ENCODE data around the gene NT5C1A. TPM values are rescaled to one million over a fixed set of nuclear protein-coding genes. Genes with fewer than 3 reads are reported as not detected.
A peak's percentile ranks its signal among the peaks of the same experiment; 100 is the strongest.

The NT5C1A gene
- total RNA-seq, 1 donor, result not detected

- no peak for DNase-seq (ENCODE audit: insufficient read length, low spot score, missing footprints)
- no peaks in the 10 kb centered on the region for H4K20me1 ChIP-seq (ENCODE audit: insufficient read depth, low read length)
- H3K4me1 ChIP-seq (ENCODE audit: insufficient read depth, low read length), result no peaks in the 10 kb centered on the region
- H3K27me3 ChIP-seq (ENCODE audit: insufficient read depth, low read length), result no peaks in the 10 kb centered on the region
- H3K27ac ChIP-seq (ENCODE audit: low read depth, low read length), result no peak overlapping the region
- no peaks in the 10 kb centered on the region for H3K36me3 ChIP-seq (ENCODE audit: insufficient read depth, low read length)
- H3K4me3 ChIP-seq (ENCODE audit: insufficient read depth, low read length), result no peak overlapping the region
- TF ChIP-seq, protein P1, sequence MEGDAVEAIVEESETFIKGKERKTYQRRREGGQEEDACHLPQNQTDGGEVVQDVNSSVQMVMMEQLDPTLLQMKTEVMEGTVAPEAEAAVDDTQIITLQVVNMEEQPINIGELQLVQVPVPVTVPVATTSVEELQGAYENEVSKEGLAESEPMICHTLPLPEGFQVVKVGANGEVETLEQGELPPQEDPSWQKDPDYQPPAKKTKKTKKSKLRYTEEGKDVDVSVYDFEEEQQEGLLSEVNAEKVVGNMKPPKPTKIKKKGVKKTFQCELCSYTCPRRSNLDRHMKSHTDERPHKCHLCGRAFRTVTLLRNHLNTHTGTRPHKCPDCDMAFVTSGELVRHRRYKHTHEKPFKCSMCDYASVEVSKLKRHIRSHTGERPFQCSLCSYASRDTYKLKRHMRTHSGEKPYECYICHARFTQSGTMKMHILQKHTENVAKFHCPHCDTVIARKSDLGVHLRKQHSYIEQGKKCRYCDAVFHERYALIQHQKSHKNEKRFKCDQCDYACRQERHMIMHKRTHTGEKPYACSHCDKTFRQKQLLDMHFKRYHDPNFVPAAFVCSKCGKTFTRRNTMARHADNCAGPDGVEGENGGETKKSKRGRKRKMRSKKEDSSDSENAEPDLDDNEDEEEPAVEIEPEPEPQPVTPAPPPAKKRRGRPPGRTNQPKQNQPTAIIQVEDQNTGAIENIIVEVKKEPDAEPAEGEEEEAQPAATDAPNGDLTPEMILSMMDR (IDR thresholded peaks at IDR 0.05; ENCODE audit: extremely low read depth, low read depth, low read length), result no peak
- no peak overlapping the region for H2AFZ ChIP-seq (ENCODE audit: low read length)
- no peak overlapping the region for H3K4me2 ChIP-seq (ENCODE audit: insufficient read depth, low read length)
- no peaks in the 10 kb centered on the region for H3K79me2 ChIP-seq (ENCODE audit: insufficient read depth, low read length)
- H3K9me3 ChIP-seq (ENCODE audit: low read depth, low read length), result no peaks in the 10 kb centered on the region
These were observed 58.7 kb downstream of the NT5C1A start for GRCh38 chr1:39613250-39613649.

DNA sequence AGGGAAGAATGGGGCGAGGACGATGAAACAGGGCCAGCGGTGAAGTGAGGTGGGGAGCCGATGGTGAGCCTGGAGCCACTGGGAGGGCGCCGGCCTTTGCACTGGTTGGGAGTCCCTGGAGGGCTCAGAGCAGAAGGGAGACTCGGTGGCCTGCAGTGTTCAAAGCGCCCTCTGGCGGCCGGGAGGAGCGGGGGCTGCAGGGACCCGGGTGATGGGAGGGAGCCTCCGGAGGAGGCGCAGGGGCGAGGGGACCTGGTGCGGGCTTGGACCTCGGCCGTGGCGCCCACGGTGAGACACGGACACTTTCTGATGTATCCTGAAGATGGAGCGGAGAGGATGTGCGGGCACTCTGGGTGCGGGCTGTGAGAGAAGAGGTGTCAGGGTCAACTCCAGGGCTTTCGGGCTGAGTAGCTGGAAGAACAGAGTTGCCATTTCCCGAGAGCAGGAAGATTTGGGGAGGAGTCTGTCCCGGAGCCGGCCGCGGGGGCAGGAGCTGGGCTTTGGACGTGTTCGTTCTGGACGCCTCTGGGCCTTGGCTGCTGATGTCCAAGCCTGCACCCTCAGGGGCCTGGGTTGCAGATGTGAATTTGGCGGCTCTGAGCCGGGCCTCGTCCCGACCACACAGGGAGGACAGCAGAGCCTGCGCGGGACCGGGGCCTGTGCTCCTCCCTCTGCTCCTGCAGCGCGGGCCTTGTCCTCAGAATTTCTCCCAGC is 62.1 kb downstream of the NT5C1A start:
- H4K20me1 ChIP-seq (ENCODE audit: insufficient read depth, low read length), result no peaks in the 10 kb centered on the region
- no peaks in the 10 kb centered on the region for H3K27me3 ChIP-seq (ENCODE audit: insufficient read depth, low read length)
- H3K79me2 ChIP-seq (ENCODE audit: insufficient read depth, low read length), result no peaks in the 10 kb centered on the region
- no peak overlapping the region for H3K4me3 ChIP-seq (ENCODE audit: insufficient read depth, low read length)
- no peaks in the 10 kb centered on the region for H3K36me3 ChIP-seq (ENCODE audit: insufficient read depth, low read length)
- H3K9me3 ChIP-seq (ENCODE audit: low read depth, low read length), result no peaks in the 10 kb centered on the region
- H3K27ac ChIP-seq (ENCODE audit: low read depth, low read length), result no peak overlapping the region
- TF ChIP-seq, protein P1 (IDR thresholded peaks at IDR 0.05; ENCODE audit: extremely low read depth, low read depth, low read length), result peak; percentile 62
- no peak overlapping the region for H2AFZ ChIP-seq (ENCODE audit: low read length)
- H3K4me2 ChIP-seq (ENCODE audit: insufficient read depth, low read length), result no peak overlapping the region
- H3K4me1 ChIP-seq (ENCODE audit: insufficient read depth, low read length), result peaks cover 9% of the 10 kb centered on the region
- peak; percentile 89 for DNase-seq (ENCODE audit: insufficient read length, low spot score, missing footprints)

Other genes with a start within 250 kb of the NT5C1A start
- gene BMP8A, start 180.5 kb downstream of the NT5C1A start, total RNA-seq, result 0.72 and 2.4 TPM in 2 replicates
- gene PABPC4, start 95.3 kb downstream of the NT5C1A start, total RNA-seq, result 158 and 182 TPM in 2 replicates
- under 0.01 TPM in 2 replicates for gene HEYL, start 32.5 kb downstream of the NT5C1A start, total RNA-seq
- not detected in 2 replicates for gene HPCAL4, start 19.3 kb upstream of the NT5C1A start, total RNA-seq
- 25.3 and 26.4 TPM in 2 replicates for gene PPIE, start 66.8 kb upstream of the NT5C1A start, total RNA-seq
- gene OXCT2, start 99.2 kb upstream of the NT5C1A start, total RNA-seq, result 1.1 and 1.2 TPM in 2 replicates
- 0.29 and 0.36 TPM in 2 replicates for gene BMP8B, start 116.8 kb upstream of the NT5C1A start, total RNA-seq
- gene TRIT1, start 211.4 kb upstream of the NT5C1A start, total RNA-seq, result 25.3 and 29.3 TPM in 2 replicates
- 0.72 and 0.88 TPM in 2 replicates for gene MYCL, start 229.8 kb upstream of the NT5C1A start, total RNA-seq

All from osteoblast (primary cell).